NCI-H146 treated with DMSO at 0.1 percent for 48 hours (cell line): Measurements from ENCODE around the gene MAP3K2.
"Not testable (repeated sequence)": the region's sequence is repeated elsewhere in the genome, so short reads cannot be mapped to it uniquely, and the experiment has no call there.

ENCODE experiments used
- DNase-seq: peaks from one replicate; lab custom pipeline; 2025; ENCODE audit not compliant: unreplicated experiment; lab: John Stamatoyannopoulos, UW

Gene MAP3K2

GRCh38 chr2:127353873-127354676 lies 33.7 kb downstream of the MAP3K2 start:
- not testable (repeated sequence) for DNase-seq

DNA sequence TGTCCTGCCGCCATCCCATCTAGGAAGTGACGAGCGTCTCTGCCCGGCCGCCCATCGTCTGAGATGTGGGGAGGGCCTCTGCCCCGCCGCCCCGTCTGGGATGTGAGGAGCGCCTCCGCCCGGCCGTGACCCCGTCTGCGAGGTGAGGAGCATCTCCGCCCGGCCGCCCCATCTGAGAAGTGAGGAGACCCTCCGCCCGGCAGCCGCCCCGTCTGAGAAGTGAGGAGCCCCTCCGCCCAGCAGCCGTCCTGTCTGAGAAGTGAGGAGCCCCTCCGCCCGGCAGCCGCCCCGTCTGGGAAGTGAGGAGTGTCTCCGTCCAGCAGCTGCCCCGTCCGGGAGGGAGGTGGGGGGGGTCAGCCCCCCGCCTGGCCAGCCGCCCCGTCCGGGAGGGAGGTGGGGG lies 34.6 kb downstream of the MAP3K2 start:
- DNase-seq, result not testable (repeated sequence)

GRCh38 chr2:127351603-127352002 lies 36.2 kb downstream of the MAP3K2 start:
- no peak for DNase-seq

- no peak for DNase-seq
Measured at GRCh38 chr2:127348426-127349000, 39.3 kb downstream of the MAP3K2 start.

GRCh38 chr2:127347734-127348392 lies 39.9 kb downstream of the MAP3K2 start:
- peak; percentile 8 for DNase-seq

DNA sequence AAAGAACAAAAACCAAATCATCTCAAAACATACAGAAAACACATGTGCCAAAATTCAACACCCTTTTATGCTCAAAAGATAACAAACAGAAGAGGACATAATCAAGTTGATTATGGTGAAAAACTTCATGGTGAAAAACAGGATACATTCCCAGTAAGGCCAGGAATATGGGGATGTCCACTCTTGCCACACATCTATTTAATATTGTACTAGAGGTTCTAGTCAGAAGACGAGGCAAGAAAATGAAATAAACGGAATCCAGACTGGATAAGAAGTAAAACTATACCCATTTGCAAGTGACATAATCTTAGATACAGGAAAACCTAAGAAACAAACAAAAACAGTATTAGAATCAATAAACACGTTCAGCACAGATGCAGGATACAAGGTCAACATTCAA lies 40.8 kb downstream of the MAP3K2 start:
- DNase-seq, result no peak

GRCh38 chr2:127343277-127343676 lies 44.5 kb downstream of the MAP3K2 start:
- DNase-seq, result no peak

GRCh38 chr2:127342101-127342500 lies 45.7 kb downstream of the MAP3K2 start:
- DNase-seq, result no peak

DNA sequence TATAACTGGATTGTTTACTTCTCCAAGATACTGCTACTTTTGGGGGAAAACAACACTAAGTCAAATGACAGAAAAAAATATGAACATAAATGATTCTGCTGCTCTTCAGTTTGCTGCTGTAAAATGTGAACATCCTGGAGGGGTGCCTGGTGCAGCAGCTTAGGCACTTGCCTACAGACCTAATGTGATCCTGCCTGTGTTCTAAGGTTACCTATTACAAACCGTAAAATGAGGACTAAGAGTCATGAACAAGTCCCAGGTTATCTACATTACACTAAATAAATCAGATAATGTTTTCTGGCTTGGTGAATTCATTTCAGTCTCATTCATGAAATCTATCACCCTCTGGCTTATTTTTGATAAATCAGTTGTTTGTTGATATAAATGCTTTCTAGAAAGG lies 55.4 kb downstream of the MAP3K2 start:
- no peak for DNase-seq

DNA sequence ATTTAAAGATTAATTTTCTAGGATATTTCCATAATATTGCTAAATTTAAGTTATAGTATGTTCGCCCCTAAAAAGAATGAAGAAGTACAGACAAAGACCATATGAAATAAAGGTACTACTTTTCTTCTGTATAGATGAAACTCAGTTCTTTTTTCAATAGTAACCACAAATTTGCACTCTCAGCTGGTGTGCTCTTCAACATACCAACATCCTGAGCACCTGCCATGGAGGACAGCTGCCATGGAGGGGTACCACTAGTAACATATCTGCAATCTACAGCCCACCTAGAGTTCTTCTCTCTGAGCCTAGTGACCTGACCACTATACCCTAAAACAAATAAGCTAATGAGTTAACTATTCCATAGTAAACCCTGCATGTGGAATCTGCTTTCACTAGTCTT lies 57.0 kb downstream of the MAP3K2 start:
- DNase-seq, result no peak

DNA sequence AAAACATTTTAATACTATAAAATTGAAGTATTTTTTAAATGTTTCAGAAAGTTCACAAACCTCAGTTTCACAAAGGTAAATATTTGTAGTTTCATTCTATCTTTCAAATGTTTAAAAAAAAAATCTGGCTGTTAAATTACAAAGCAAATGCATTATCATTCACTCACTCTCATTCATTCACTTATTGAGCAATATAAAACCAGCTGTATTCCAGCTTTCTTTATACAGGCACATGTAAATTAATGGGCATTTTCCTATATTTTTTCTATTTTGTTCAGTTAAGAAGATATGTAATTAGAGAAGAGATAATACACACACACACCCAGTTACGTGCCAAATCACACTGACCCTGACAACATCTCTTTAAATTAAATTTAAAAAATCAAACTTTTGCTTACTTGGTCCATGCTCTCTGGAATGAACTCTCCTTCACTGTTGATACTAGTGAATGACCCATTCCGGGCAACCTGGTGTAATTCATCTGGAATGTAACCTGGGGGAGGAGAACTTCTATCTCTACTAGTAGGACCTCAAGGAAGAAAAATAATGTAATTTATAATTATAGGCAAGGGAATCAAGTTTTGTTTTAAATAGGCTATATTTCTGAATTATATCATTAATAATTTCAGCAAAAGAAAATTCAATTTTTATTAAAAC lies 61.4 kb downstream of the MAP3K2 start:
- DNase-seq, result no peak

GRCh38 chr2:127324635-127325034 lies 63.1 kb downstream of the MAP3K2 start:
- DNase-seq, result peak; percentile 6

GRCh38 chr2:127321303-127321702 lies 66.5 kb downstream of the MAP3K2 start:
- no peak for DNase-seq

- no peak for DNase-seq
Measured at GRCh38 chr2:127320586-127321275, 67.0 kb downstream of the MAP3K2 start.

DNA sequence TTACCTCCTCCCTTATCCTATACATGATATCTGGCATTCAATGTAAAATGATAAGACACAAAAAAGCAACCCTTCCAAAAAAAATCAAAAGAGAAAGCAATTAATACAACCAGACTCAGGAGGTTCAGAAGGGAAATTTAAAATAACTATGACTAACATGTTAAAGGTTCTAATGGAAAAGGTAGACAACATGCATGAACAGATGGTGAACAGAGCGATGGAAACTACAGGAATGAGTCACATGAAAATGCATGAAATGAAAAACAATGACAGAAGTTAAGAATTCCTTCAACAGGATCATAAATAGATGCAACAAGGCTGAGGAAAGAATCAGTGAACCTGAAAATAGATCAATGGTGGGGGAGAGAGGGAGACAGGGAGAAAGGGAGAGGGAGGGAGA lies 67.7 kb downstream of the MAP3K2 start:
- no peak for DNase-seq

GRCh38 chr2:127314193-127314988 lies 73.4 kb downstream of the MAP3K2 start:
- DNase-seq, result no peak

- DNase-seq, result no peak
Measured at GRCh38 chr2:127313406-127313805, 74.4 kb downstream of the MAP3K2 start.

GRCh38 chr2:127310980-127311379 lies 76.8 kb downstream of the MAP3K2 start:
- DNase-seq, result no peak

- no peak for DNase-seq
Measured at GRCh38 chr2:127309468-127309867, 78.3 kb downstream of the MAP3K2 start.

GRCh38 chr2:127308586-127309138 lies 79.1 kb downstream of the MAP3K2 start:
- no peak for DNase-seq
